Measurements from ENCODE around the gene MMEL1. TPM values are rescaled to one million over a fixed set of nuclear protein-coding genes. Genes with fewer than 3 reads are reported as not detected.

The MMEL1 gene
- total and polyA plus RNA-seq, 2 experiments from 2014 or later = 0.57 to 0.90 TPM

DNA sequence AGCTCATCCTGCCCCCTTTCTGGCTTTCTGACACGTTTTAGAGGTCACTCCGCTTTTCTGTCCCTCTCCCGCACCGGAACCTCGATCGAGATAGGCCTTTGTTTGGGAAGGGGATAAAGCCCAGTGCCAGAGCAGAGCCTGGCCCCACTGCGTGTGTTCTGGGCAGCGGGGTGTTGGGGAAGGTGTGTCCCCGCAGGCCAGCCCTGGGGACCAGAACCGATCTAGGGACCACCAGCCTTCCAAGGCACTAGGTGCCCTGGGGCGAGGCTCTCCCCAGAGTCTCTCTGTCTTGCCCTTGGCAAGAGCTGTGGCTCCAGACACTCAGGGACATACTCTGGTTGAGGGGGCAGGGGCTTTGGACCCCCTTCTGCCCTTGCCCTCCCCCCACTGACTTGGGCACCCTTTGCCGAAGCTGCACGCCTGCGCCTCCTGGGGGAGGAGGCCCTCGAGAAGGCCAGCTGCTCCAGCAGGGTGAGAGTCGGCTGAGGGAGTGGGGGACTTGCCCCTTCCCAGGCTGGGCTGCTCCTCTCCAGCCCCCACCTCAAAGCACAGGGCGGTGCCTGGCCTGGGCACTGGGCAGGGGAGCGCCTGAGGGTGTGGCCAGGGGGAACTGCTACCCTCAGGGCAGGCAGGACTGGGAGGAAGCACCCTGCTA, 29.8 kb downstream of the MMEL1 start:
- H3K4me2 ChIP-seq = no peak overlapping the region
- TF ChIP-seq, protein P1, sequence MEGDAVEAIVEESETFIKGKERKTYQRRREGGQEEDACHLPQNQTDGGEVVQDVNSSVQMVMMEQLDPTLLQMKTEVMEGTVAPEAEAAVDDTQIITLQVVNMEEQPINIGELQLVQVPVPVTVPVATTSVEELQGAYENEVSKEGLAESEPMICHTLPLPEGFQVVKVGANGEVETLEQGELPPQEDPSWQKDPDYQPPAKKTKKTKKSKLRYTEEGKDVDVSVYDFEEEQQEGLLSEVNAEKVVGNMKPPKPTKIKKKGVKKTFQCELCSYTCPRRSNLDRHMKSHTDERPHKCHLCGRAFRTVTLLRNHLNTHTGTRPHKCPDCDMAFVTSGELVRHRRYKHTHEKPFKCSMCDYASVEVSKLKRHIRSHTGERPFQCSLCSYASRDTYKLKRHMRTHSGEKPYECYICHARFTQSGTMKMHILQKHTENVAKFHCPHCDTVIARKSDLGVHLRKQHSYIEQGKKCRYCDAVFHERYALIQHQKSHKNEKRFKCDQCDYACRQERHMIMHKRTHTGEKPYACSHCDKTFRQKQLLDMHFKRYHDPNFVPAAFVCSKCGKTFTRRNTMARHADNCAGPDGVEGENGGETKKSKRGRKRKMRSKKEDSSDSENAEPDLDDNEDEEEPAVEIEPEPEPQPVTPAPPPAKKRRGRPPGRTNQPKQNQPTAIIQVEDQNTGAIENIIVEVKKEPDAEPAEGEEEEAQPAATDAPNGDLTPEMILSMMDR (conservative IDR thresholded peaks at IDR 0.05; ENCODE audit: low read depth in 2 of 2) = no peak
- TF ChIP-seq ZNF331 (CRISPR knock-in tag; IDR thresholded peaks at IDR 0.05; ENCODE audit: low read depth) (no peak), CREB1 (CRISPR knock-in tag; IDR thresholded peaks at IDR 0.05; ENCODE audit: low read depth) (no peak), EZH2 (IDR thresholded peaks at IDR 0.05; ENCODE audit: low read depth, unreplicated experiment) (no peak), JUNB (IDR thresholded peaks at IDR 0.05; ENCODE audit: unreplicated experiment) (no peak), NANOG (IDR thresholded peaks at IDR 0.05; ENCODE audit: borderline replicate concordance) (no peak), POLR2AphosphoS5 (IDR thresholded peaks at IDR 0.05; ENCODE audit: low read depth) (no peak), EZH2phosphoT487 (IDR thresholded peaks at IDR 0.05; ENCODE audit: unreplicated experiment) (no peak), STAT1 (IDR thresholded peaks at IDR 0.05; ENCODE audit: unreplicated experiment) (no peak), ZNF114 (CRISPR knock-in tag; IDR thresholded peaks at IDR 0.05) (no peak)
- TF ChIP-seq, protein P2, sequence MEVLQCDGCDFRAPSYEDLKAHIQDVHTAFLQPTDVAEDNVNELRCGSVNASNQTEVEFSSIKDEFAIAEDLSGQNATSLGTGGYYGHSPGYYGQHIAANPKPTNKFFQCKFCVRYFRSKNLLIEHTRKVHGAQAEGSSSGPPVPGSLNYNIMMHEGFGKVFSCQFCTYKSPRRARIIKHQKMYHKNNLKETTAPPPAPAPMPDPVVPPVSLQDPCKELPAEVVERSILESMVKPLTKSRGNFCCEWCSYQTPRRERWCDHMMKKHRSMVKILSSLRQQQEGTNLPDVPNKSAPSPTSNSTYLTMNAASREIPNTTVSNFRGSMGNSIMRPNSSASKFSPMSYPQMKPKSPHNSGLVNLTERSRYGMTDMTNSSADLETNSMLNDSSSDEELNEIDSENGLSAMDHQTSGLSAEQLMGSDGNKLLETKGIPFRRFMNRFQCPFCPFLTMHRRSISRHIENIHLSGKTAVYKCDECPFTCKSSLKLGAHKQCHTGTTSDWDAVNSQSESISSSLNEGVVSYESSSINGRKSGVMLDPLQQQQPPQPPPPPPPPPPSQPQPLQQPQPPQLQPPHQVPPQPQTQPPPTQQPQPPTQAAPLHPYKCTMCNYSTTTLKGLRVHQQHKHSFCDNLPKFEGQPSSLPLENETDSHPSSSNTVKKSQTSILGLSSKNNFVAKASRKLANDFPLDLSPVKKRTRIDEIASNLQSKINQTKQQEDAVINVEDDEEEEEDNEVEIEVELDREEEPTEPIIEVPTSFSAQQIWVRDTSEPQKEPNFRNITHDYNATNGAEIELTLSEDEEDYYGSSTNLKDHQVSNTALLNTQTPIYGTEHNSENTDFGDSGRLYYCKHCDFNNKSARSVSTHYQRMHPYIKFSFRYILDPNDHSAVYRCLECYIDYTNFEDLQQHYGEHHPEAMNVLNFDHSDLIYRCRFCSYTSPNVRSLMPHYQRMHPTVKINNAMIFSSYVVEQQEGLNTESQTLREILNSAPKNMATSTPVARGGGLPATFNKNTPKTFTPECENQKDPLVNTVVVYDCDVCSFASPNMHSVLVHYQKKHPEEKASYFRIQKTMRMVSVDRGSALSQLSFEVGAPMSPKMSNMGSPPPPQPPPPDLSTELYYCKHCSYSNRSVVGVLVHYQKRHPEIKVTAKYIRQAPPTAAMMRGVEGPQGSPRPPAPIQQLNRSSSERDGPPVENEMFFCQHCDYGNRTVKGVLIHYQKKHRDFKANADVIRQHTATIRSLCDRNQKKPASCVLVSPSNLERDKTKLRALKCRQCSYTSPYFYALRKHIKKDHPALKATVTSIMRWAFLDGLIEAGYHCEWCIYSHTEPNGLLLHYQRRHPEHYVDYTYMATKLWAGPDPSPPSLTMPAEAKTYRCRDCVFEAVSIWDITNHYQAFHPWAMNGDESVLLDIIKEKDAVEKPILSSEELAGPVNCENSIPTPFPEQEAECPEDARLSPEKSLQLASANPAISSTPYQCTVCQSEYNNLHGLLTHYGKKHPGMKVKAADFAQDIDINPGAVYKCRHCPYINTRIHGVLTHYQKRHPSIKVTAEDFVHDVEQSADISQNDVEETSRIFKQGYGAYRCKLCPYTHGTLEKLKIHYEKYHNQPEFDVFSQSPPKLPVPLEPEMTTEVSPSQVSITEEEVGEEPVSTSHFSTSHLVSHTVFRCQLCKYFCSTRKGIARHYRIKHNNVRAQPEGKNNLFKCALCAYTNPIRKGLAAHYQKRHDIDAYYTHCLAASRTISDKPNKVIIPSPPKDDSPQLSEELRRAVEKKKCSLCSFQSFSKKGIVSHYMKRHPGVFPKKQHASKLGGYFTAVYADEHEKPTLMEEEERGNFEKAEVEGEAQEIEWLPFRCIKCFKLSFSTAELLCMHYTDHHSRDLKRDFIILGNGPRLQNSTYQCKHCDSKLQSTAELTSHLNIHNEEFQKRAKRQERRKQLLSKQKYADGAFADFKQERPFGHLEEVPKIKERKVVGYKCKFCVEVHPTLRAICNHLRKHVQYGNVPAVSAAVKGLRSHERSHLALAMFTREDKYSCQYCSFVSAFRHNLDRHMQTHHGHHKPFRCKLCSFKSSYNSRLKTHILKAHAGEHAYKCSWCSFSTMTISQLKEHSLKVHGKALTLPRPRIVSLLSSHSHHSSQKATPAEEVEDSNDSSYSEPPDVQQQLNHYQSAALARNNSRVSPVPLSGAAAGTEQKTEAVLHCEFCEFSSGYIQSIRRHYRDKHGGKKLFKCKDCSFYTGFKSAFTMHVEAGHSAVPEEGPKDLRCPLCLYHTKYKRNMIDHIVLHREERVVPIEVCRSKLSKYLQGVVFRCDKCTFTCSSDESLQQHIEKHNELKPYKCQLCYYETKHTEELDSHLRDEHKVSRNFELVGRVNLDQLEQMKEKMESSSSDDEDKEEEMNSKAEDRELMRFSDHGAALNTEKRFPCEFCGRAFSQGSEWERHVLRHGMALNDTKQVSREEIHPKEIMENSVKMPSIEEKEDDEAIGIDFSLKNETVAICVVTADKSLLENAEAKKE (CRISPR knock-in tag; IDR thresholded peaks at IDR 0.05) = no peak
- TF ChIP-seq, protein P3, sequence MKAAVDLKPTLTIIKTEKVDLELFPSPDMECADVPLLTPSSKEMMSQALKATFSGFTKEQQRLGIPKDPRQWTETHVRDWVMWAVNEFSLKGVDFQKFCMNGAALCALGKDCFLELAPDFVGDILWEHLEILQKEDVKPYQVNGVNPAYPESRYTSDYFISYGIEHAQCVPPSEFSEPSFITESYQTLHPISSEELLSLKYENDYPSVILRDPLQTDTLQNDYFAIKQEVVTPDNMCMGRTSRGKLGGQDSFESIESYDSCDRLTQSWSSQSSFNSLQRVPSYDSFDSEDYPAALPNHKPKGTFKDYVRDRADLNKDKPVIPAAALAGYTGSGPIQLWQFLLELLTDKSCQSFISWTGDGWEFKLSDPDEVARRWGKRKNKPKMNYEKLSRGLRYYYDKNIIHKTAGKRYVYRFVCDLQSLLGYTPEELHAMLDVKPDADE (IDR thresholded peaks at IDR 0.05) = no peak
- TF ChIP-seq, protein P4, sequence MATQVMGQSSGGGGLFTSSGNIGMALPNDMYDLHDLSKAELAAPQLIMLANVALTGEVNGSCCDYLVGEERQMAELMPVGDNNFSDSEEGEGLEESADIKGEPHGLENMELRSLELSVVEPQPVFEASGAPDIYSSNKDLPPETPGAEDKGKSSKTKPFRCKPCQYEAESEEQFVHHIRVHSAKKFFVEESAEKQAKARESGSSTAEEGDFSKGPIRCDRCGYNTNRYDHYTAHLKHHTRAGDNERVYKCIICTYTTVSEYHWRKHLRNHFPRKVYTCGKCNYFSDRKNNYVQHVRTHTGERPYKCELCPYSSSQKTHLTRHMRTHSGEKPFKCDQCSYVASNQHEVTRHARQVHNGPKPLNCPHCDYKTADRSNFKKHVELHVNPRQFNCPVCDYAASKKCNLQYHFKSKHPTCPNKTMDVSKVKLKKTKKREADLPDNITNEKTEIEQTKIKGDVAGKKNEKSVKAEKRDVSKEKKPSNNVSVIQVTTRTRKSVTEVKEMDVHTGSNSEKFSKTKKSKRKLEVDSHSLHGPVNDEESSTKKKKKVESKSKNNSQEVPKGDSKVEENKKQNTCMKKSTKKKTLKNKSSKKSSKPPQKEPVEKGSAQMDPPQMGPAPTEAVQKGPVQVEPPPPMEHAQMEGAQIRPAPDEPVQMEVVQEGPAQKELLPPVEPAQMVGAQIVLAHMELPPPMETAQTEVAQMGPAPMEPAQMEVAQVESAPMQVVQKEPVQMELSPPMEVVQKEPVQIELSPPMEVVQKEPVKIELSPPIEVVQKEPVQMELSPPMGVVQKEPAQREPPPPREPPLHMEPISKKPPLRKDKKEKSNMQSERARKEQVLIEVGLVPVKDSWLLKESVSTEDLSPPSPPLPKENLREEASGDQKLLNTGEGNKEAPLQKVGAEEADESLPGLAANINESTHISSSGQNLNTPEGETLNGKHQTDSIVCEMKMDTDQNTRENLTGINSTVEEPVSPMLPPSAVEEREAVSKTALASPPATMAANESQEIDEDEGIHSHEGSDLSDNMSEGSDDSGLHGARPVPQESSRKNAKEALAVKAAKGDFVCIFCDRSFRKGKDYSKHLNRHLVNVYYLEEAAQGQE (IDR thresholded peaks at IDR 0.05; ENCODE audit: unreplicated experiment) = no peak
- H3K27ac ChIP-seq (ENCODE audit: low read depth) = no peak overlapping the region
- no peaks in the 10 kb centered on the region for H4K20me1 ChIP-seq (replicated peaks; ENCODE audit: insufficient read depth)
- no peaks in the 10 kb centered on the region for H3K27me3 ChIP-seq (ENCODE audit: insufficient read depth)
- H3K4me3 ChIP-seq = no peak overlapping the region
- no peak overlapping the region for H3K27ac Mint-ChIP-seq
- no peaks in the 10 kb centered on the region for H3K79me2 ChIP-seq (replicated peaks; ENCODE audit: insufficient read depth)
- H3F3A ChIP-seq (replicated peaks; ENCODE audit: low read depth) = no peaks in the 10 kb centered on the region
- H3K36me3 Mint-ChIP-seq (ENCODE audit: low read depth) = no peaks in the 10 kb centered on the region
- no peaks in the 10 kb centered on the region for H3K4me1 Mint-ChIP-seq
- no peaks in the 10 kb centered on the region for H3K4me1 ChIP-seq (ENCODE audit: insufficient read depth)
- peaks cover 7% of the 10 kb centered on the region for H3K27me3 Mint-ChIP-seq (ENCODE audit: insufficient read depth, low read depth, poor library complexity)
- no peak overlapping the region for H3K4me3 Mint-ChIP-seq
- H3K9me2 ChIP-seq (ENCODE audit: insufficient read depth) = no peaks in the 10 kb centered on the region
- no peak for ATAC-seq
- peaks cover 4% of the 10 kb centered on the region; the same call in 2 of the 3 replicates for H3K9me3 Mint-ChIP-seq
- no peaks in the 10 kb centered on the region for H3K36me3 ChIP-seq (ENCODE audit: insufficient read depth)
- no peak overlapping the region for H2AFZ ChIP-seq
- DNase-seq (ENCODE audit: low spot score) = no peak

Data from GM23338 (cell line).